Stimulated activated CD4-positive, alpha-beta T cell treated with anti-CD3 and anti-CD28 coated beads, TNF-alpha, amount 100 ng/mL, for 24 hours (primary cell): ENCODE results near the gene TMEM132D.
"Not testable (repeated sequence)": the region's sequence is repeated elsewhere in the genome, so short reads cannot be mapped to it uniquely, and the experiment has no call there.

Experiments
- DNase-seq, 3 experiments: peaks; one replicate each; pipeline ENCODE4 v3.0.0-alpha.2; 2020; ENCODE audit warnings: low read depth in 3 of 3

The TMEM132D gene

DNA sequence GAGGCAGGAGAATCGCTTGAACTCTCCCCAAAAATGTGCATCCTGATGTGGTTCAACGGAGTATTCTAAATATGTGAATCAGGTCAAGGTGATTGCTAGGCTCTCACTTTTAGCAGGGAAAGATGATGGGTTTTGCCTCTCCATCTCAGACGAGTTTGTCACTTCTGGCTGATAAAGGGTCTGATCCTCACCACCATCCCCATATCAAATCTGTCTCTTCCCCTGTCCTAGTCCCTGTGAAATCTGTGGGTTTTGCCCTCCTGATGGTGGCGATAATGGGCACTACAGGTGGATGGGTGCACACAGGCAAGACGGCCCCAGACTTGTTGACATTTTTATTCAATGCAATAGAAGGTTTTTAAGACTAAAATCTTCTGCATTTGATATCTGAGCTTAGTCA, 665.9 kb downstream of the TMEM132D start:
- no peak for DNase-seq

- DNase-seq: no peak
These were observed 669.6 kb downstream of the TMEM132D start for GRCh38 chr12:129234209-129234608.

DNA sequence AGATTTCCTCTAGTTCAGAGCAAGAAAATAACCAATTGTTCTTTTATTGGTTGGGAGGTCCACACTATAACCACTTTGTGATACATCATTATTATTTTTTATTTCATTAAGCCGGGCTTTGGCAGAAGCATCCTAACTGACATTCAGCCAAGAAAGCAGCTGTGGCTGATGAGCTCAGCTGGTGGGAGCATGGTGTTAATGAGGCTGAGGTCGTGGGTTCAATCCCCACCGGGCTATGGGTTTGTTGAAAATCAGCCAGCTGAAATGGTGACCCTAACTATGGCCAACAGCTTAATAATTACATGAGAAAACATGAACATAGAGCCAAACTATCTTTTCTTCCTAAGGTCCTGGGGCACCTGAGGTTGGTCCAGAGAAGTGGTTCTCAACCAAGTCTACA, 672.3 kb downstream of the TMEM132D start:
- no peak for DNase-seq

GRCh38 chr12:129230995-129231394, 672.8 kb downstream of the TMEM132D start:
- no peak for DNase-seq

DNA sequence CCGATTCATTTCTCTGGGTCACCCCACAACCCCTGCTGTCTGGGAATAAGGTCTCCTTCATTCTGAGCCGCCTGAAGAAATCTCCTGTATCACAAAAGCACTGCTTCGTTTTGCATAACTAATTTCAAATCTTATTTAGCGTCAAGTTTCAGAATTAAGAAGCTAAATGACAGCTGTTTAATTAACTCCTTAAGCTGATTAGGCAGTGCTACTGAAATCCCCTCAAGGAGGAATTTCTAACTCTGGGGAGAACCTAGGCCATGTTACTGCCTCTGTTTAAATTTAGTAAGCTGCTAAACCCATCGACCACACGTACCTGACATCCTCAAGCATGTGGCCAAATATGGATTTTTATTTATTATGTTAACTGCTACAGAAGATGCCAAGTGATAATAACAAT, 677.0 kb downstream of the TMEM132D start:
- no peak for DNase-seq

DNA sequence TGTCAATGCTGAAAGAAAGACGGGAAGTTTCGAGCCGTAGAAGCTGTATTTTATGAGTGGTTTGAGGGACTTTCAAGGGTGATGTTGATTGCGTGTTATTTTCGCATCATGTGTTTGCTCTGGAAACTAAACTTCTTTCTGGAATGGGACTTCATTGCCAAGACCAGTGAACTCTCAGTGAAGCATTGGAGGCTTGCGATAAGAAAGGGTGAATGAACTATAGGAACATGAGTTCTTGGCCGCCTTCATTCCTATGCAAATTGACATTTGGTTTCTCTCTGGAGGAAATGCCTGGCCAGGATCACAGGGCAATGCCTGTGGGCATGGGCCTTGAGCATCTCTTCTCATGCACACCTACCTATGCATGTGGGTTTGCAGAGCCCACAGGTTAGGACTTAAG, 677.8 kb downstream of the TMEM132D start:
- no peak for DNase-seq

- no peak for DNase-seq
These were observed 688.3 kb downstream of the TMEM132D start for GRCh38 chr12:129215556-129215955.

DNA sequence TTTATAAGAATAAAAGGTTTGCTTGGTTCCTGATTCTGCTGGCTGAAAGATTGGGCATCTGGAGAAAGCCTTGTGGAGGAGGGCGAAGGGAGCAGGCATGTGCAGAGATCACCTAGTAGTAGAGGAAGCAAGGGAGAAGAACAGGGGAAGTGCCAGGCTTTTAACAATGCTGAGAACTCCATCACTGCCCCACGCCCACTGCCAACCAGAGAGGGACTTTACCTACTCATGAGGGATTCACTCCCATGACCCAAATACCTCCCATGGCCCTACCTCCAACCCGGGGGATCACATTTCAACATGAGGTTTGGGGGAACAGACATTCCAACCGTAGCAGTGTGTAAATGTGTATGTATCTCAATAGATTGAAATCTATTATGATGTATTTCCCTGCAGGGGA, 690.3 kb downstream of the TMEM132D start:
- DNase-seq: no peak

DNA sequence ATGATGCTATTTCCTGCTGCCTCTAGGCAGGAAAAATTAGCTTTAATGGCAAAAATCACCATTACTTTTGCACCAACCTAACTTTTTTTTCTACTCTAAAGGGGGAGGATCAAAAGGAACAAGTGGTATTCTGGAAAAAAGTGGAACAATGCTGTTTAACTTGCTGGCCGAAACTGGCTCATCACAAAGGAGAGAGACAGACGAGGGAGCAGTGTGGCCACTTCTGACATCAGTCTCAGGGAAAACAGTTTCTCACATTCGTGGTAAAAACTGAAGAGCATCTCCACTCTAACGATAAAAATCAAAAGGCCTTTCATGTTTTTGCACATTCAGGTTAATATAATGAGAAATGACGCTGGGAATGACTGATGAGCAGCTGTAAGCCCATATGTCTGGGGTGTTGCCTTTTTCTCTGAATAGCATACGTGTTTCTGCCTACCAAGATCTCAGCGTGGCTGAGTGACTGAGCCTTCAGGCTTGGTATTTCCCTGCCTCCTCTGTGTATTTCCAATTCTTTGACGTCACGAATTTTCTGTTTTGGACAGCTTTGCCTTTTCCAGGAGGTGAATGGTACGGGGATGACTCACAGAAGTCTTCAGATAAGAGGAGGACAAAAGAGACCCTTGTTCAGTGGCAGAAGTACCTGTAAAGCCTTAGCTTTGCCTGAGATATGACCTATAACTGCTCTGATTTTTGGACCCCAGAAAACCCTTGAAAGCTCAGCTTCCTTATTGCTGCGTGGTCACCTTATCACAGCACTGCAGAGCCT, 691.8 kb downstream of the TMEM132D start:
- DNase-seq: no peak

- no peak for DNase-seq
These were observed 695.3 kb downstream of the TMEM132D start for GRCh38 chr12:129208566-129208965.

GRCh38 chr12:129207084-129207483, 696.7 kb downstream of the TMEM132D start:
- DNase-seq: no peak

DNA sequence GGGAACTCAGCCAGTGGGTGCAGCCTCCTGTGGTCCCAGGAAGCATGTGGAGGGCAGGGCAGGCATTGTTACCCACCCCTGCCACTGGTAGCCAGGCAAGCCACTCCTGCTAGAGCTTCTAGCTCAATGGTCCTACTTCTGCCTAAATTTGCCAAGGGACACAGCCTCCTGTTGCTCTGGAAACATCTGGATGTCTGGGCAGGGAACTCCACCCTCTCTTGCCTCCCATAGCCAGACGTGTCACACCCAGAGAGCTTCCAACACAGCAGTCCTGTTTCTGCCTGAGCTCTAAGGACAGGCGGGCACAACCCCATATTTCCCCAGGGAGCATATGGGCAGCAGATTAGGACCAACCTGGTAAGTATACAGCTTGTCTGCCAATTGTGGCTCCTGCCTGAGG, 700.4 kb downstream of the TMEM132D start:
- no peak for DNase-seq

DNA sequence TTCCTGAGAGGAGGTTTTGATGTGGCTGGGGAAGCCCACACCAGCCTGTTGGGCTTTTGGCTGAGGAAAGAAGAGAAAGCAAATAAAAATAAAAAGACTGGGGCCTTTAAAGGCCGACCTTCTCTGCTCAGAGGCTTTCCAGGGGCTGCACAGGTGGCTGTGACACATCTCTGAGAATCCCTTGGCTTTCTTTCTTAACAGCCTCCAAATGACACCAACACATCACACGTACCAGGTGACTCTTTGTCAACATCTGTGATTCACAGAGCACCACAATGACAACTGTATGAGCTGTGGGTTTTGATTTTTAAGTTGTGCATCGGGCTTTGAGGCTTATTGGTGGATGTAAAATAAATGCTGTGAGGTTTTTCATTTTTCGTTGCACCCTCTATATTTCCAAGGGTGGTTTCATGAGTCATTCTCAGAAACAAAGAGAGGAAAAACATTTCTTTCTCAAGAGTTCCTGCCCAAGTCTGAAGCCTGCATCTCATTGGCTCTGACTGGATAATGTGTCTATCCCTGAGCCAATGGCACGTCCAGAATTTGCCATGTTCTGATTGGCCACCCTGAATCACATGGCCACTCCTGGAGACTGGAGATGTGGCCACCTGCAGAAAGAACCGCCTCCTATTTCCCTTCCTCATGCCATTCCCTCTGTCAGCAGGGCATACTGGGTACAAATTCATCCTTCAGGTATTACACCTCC, 701.6 kb downstream of the TMEM132D start:
- DNase-seq: no peak

DNA sequence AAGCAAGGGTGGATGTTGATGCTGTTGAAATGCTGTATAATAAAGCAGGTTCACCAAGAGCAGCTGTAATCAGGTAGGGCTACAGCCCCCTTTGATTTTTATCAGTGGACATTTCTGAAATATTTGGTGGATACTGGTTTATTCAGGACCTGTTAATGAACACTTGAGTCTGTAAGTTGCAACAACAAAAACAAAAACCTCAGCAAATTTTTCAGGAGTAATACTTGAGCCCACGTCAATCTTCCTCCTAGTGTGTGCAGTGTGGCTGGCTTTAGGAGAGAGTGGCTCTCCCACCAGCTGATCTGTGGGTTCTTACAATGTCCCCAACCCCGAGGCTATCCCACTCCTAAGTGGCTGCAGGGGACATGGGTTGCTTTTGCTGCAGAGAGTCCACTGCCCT, 702.8 kb downstream of the TMEM132D start:
- no peak for DNase-seq

GRCh38 chr12:129200576-129200975, 703.2 kb downstream of the TMEM132D start:
- DNase-seq: no peak

GRCh38 chr12:129196927-129197326, 706.9 kb downstream of the TMEM132D start:
- DNase-seq: no peak

DNA sequence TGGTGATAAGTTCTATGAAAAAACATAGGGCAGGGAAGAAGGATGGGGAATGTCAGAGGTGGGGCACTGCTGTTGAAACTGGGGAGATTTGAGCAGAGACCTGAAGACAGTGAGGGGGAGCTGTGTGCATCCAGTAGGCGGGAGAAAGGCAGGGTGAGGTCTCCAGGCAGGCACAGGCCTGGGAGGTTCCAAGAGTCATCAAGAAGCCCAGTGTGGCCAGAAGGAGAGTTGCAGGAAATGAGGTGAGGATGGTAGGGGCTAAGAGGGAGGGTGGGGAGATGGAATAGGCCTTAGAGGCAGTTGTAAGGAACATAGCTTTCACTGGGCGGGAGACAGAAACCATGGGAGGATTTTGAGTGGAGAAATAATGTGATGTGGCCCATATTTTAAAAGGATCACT, 708.7 kb downstream of the TMEM132D start:
- no peak for DNase-seq

GRCh38 chr12:129193263-129193871, 710.5 kb downstream of the TMEM132D start:
- peak in 1 of 3 experiments; percentile 11 for DNase-seq

- DNase-seq: no peak
These were observed 713.0 kb downstream of the TMEM132D start for GRCh38 chr12:129190827-129191226.

- not testable (repeated sequence) for DNase-seq
These were observed 713.9 kb downstream of the TMEM132D start for GRCh38 chr12:129189879-129190278.

- no peak for DNase-seq
These were observed 716.9 kb downstream of the TMEM132D start for GRCh38 chr12:129186952-129187351.

DNA sequence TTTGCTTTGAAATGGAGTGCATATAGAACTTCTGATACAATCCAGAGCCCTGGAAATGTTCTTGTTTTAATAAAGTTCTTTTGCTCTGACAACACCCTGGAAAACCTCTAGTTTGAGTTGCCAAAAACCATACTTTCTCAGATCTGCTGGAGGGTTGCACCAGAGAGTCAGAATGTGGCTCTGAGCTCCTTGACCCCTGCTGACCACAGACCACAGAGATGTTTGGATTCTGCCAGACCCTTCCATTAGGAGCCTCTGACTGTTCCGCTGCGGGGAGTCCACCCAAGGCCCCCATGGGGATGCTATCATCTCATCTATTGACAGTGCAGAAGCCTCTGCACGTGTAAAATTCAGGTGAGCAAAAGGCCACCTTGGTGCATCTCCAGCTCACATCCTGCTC, 718.0 kb downstream of the TMEM132D start:
- DNase-seq: no peak
